ENCODE data around the gene EXOC4. TPM values are rescaled to one million over a fixed set of nuclear protein-coding genes. Genes with fewer than 3 reads are reported as not detected.
A peak's percentile ranks its signal among the peaks of the same experiment; 100 is the strongest.

The EXOC4 gene
- total and polyA plus RNA-seq, 7 donors = 7.6 to 63.0 (median 29.1) TPM

GRCh38 chr7:133601617-133602016 is 348.7 kb downstream of the EXOC4 start:
- TF ChIP-seq CTCF (IDR thresholded peaks at IDR 0.05) = no peak
- H3K4me1 ChIP-seq = peaks cover 10% of the 10 kb centered on the region
- H3K36me3 ChIP-seq (ENCODE audit: insufficient read depth in 1 of 2, low read depth in 1 of 2) = no peaks in the 10 kb centered on the region
- DNase-seq = no peak
- intact Hi-C loops (cut with DNase I) = no loop called here
- H3K27ac ChIP-seq = no peak overlapping the region
- no peak overlapping the region for H3K4me3 ChIP-seq
- no peaks in the 10 kb centered on the region for H3K27me3 ChIP-seq (ENCODE audit: insufficient read depth in 3 of 3, low read length in 2 of 3)
- WGBS, 3 donors = 18 to 36% (median 33%) methylated on average over 2 of the region's 2 CpGs
- no peaks in the 10 kb centered on the region for H3K9me3 ChIP-seq
- ATAC-seq = peak in 3 of 4 donors; percentile 30 to 63 (median 37)

DNA sequence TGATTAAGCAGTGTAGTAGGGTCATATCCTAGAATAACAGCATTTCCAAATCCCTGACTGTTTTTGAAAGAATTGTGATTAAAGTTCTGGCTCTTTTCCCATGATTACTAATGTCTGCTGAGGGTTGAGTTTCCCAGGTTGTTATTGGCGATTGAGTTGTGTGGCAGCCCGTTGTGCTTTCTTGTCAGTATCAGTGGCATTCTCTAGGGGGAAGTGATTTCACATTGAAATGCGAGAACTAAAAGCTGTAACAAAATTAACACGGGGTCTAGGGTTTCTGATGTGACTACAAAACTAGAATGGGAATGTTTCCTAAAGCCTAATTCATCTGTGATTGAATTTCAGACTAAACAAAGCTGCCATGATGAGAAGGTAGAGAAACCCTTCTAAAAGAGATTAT is 349.4 kb downstream of the EXOC4 start:
- intact Hi-C loops (cut with DNase I) = no loop called here
- peak overlapping the region; percentile 5 for H3K27ac ChIP-seq
- TF ChIP-seq CTCF (IDR thresholded peaks at IDR 0.05) = no peak
- no peak overlapping the region for H3K4me3 ChIP-seq
- no peaks in the 10 kb centered on the region for H3K36me3 ChIP-seq (ENCODE audit: insufficient read depth in 1 of 2, low read depth in 1 of 2)
- ATAC-seq (peak; percentile 30 to 74 (median 67)), DNase-seq (no peak)
- H3K4me1 ChIP-seq = peaks cover 10% of the 10 kb centered on the region
- no peaks in the 10 kb centered on the region for H3K27me3 ChIP-seq (ENCODE audit: insufficient read depth in 3 of 3, low read length in 2 of 3)
- WGBS, 3 donors = 17 to 34% (median 26%) methylated on average over 4 of the region's 4 CpGs
- no peaks in the 10 kb centered on the region for H3K9me3 ChIP-seq

GRCh38 chr7:133606991-133607390 is 354.1 kb downstream of the EXOC4 start:
- no peak for TF ChIP-seq CTCF (IDR thresholded peaks at IDR 0.05)

DNA sequence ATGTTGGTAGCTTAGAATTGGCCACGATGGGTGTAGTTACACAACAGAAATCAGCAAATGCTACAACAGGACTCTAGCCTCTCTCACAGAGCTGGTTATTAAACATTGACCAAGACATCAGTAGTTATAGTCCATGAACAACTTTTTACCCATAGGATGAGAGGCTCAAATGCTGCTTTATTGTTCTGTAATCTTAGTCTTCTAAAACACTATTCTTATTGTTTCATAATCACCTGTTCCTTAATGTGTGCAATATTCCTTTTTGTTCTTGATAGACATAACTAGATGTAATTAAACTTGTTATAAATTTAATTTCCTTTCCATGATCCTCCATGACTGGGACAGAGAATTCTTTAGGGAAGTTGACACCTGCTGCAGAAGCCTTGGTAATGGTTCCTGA is 356.9 kb downstream of the EXOC4 start:
- 56 to 78% (median 68%) methylated on average over 1 of the region's 1 CpG for WGBS, 3 donors
- Histone ChIP-seq H3K27me3 (ENCODE audit: insufficient read depth in 3 of 3, low read length in 2 of 3) (no peaks in the 10 kb centered on the region), H3K4me3 (no peak overlapping the region), H3K4me1 (no peaks in the 10 kb centered on the region), H3K36me3 (ENCODE audit: insufficient read depth in 1 of 2, low read depth in 1 of 2) (no peaks in the 10 kb centered on the region), H3K27ac (no peak overlapping the region), H3K9me3 (no peaks in the 10 kb centered on the region)
- ATAC-seq (no peak), DNase-seq (no peak)
- no peak for TF ChIP-seq CTCF (IDR thresholded peaks at IDR 0.05)
- intact Hi-C loops (cut with DNase I) = no loop called here

More at GRCh38 chr7:133606991-133607390, 354.1 kb downstream of the EXOC4 start:
- no peak overlapping the region for H3K4me3 ChIP-seq
- no peaks in the 10 kb centered on the region for H3K36me3 ChIP-seq (ENCODE audit: insufficient read depth in 1 of 2, low read depth in 1 of 2)
- ATAC-seq = no peak
- 79 to 93% (median 83%) methylated on average over 4 of the region's 4 CpGs for WGBS, 3 donors
- H3K27ac ChIP-seq = no peak overlapping the region
- peaks cover 6% of the 10 kb centered on the region for H3K4me1 ChIP-seq
- no peaks in the 10 kb centered on the region for H3K27me3 ChIP-seq (ENCODE audit: insufficient read depth in 3 of 3, low read length in 2 of 3)
- no peak for DNase-seq
- intact Hi-C loops (cut with DNase I) = no loop called here
- no peaks in the 10 kb centered on the region for H3K9me3 ChIP-seq

- no peaks in the 10 kb centered on the region for H3K27me3 ChIP-seq (ENCODE audit: insufficient read depth in 3 of 3, low read length in 2 of 3)
- H3K36me3 ChIP-seq (ENCODE audit: insufficient read depth in 1 of 2, low read depth in 1 of 2) = no peaks in the 10 kb centered on the region
- H3K27ac ChIP-seq = no peak overlapping the region
- no peak for DNase-seq
- intact Hi-C loops (cut with DNase I) = no loop called here
- no peaks in the 10 kb centered on the region for H3K9me3 ChIP-seq
- no peak for ATAC-seq
- no peaks in the 10 kb centered on the region for H3K4me1 ChIP-seq
- TF ChIP-seq CTCF (IDR thresholded peaks at IDR 0.05) = no peak
- H3K4me3 ChIP-seq = no peak overlapping the region
These were observed 359.1 kb downstream of the EXOC4 start for GRCh38 chr7:133611955-133612354.
